Measurements from ENCODE around the gene CIC.
A peak's percentile ranks its signal among the peaks of the same experiment; 100 is the strongest.

The CIC gene

DNA sequence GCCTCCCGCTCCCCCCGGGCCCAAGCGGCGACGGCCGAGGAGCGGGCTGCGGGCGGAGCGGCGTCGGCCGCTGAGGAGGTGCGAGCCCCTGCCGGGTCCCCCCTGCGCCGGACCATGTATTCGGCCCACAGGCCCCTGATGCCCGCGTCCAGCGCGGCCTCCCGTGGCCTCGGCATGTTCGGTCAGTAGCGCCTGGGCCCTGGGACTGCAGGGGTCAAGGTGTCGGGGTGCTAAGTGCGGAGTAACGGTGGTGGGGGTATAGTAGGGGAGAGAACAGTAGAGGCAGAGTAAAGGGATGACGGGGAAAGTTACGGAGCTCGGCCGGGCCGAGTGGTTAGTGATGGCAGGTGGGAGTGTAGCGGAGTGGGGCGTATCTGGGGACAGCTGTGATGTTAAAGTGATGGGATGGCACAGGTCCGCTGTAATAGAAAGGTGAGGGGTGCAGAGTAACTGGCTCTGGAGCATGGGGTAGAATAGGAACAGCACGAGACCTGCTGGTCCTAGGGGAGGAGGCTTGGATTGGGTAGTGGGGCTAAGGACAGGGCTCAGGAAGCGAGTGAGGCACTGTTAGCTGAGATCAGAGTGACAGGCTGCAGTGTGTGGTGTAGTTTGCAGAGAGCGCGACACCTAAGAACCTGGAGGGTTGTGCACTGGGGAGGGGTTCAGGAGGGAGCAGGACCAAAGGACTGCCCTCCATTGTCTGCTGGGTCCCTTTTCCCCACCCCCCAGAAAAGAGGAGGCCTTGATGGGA is 15.7 kb downstream of the CIC start:
- DNase-seq (ENCODE audit: low read depth): no peak
- peak overlapping the region; percentile 65 for H3K4me3 ChIP-seq (ENCODE audit: control insufficient read depth, low read depth, low read length)
- TF ChIP-seq CTCF (conservative IDR thresholded peaks at IDR 0.05; ENCODE audit: control insufficient read depth, insufficient read depth, low read depth, low read length): no peak

GRCh38 chr19:42285541-42285941 is 16.5 kb downstream of the CIC start:
- DNase-seq (ENCODE audit: low read depth): no peak
- peak overlapping the region; percentile 3 for H3K4me3 ChIP-seq (ENCODE audit: control insufficient read depth, low read depth, low read length)
- TF ChIP-seq CTCF (conservative IDR thresholded peaks at IDR 0.05; ENCODE audit: control insufficient read depth, insufficient read depth, low read depth, low read length): no peak

DNA sequence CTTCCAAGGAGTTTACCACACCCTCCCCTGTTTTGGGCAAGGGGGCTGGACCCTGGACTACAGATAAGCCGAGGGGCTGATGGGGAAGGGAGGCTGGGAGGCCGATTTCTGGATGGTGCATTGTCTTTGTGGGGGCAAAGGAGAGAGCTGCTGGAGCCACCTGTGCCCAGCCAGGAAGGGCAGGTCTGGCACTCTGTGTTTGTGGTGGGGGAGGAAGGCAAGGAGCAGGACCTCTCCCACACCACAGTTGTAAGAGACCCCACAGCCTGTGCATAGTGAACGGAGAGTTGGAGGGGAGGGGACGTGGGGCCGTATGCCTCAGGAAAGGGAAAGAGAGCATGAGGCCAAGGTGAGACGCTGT is 16.9 kb downstream of the CIC start:
- no peak overlapping the region for H3K4me3 ChIP-seq (ENCODE audit: control insufficient read depth, low read depth, low read length)
- no peak for TF ChIP-seq CTCF (conservative IDR thresholded peaks at IDR 0.05; ENCODE audit: control insufficient read depth, insufficient read depth, low read depth, low read length)
- no peak for DNase-seq (ENCODE audit: low read depth)

- H3K4me3 ChIP-seq (ENCODE audit: control insufficient read depth, low read depth, low read length): no peak overlapping the region
- TF ChIP-seq CTCF (conservative IDR thresholded peaks at IDR 0.05; ENCODE audit: control insufficient read depth, insufficient read depth, low read depth, low read length): no peak
- peak; percentile 49 for DNase-seq (ENCODE audit: low read depth)
Measured at GRCh38 chr19:42286349-42287016, 17.4 kb downstream of the CIC start.

- H3K4me3 ChIP-seq (ENCODE audit: control insufficient read depth, low read depth, low read length): no peak overlapping the region
- no peak for DNase-seq (ENCODE audit: low read depth)
- no peak for TF ChIP-seq CTCF (conservative IDR thresholded peaks at IDR 0.05; ENCODE audit: control insufficient read depth, insufficient read depth, low read depth, low read length)
Measured at GRCh38 chr19:42287017-42287826, 18.2 kb downstream of the CIC start.

DNA sequence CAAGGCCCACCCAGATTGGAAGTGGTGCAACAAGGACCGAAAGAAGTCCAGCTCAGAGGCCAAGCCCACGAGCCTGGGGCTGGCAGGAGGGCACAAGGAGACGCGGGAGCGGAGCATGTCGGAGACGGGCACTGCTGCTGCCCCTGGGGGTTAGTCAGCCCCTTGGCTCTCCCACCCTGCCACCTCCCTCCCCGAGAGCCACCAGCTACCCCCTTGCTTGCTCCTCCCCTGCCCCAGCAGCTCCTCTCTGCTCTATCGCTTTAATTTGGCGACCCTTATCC is 18.7 kb downstream of the CIC start:
- TF ChIP-seq CTCF (conservative IDR thresholded peaks at IDR 0.05; ENCODE audit: control insufficient read depth, insufficient read depth, low read depth, low read length): no peak
- H3K4me3 ChIP-seq (ENCODE audit: control insufficient read depth, low read depth, low read length): no peak overlapping the region
- no peak for DNase-seq (ENCODE audit: low read depth)

All from fibroblast of mammary gland (primary cell).